Subcutaneous adipose tissue (tissue), 4 donors: ENCODE results near the gene PRKCD. TPM values are rescaled to one million over a fixed set of nuclear protein-coding genes. Genes with fewer than 3 reads are reported as not detected.

ENCODE experiments used
- CTCF ChIP-seq: fragments of 450-650 bp; IDR thresholded peaks from one replicate; pipeline ENCODE4 v1.5.1; 2016; ENCODE audit warnings: low read depth, mild to moderate bottlenecking, control low read depth, antibody characterized with exemption, moderate library complexity
- total RNA-seq, 4 donors: library from RNA; depleted of rRNA; stranded (reverse); fragments of >200 nt; gene quantifications; one replicate each; pipeline ENCODE4 v1.1.0, GENCODE V29; 2016

The PRKCD gene
- total RNA-seq, 4 donors from 2014 or later = 26.2 to 84.0 (median 48.0) TPM

GRCh38 chr3:53174346-53175250, 13.6 kb downstream of the PRKCD start:
- TF ChIP-seq CTCF = no peak

GRCh38 chr3:53175613-53176540, 14.9 kb downstream of the PRKCD start:
- no peak for TF ChIP-seq CTCF

GRCh38 chr3:53178246-53178645, 17.2 kb downstream of the PRKCD start:
- TF ChIP-seq CTCF = no peak

GRCh38 chr3:53179580-53179979, 18.6 kb downstream of the PRKCD start:
- TF ChIP-seq CTCF = no peak

- TF ChIP-seq CTCF = no peak
Observed at GRCh38 chr3:53180305-53181023, 19.5 kb downstream of the PRKCD start.

- no peak for TF ChIP-seq CTCF
Observed at GRCh38 chr3:53181024-53181371, 20.0 kb downstream of the PRKCD start.
